ENCODE data around the gene SH3RF3.

The SH3RF3 gene

DNA sequence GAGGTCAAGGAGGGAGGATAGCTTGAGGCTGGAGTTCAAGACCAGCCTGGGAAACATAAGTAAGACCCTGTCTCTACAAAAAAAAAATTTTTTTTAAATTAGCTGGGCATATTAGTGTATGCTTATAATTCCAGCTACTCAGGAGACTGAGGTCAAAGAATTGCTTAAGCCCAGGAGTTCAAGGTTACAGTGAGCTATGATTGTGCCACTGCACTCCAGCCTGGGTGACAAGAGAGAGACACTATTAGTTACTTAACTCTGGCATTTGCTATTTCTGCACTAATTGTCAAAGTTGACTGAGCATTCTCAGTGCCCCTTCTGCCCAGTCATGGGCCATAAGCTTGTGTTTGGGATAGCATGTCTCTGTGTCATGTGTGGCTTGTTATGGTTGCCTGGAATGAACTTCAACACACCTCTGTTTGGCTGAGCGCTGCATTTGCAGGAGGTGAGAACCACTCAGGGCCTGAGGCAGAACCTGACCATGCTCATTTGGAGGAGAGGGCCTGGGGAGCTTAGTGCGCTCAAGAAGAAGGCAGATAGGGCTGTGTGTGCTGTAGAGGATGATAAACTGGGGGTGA is 77.7 kb downstream of the SH3RF3 start:
- Histone ChIP-seq H3K27ac (no peak overlapping the region), H3K4me3 (no peak overlapping the region)
- DNase-seq (ENCODE audit: low spot score) = no peak
- TF ChIP-seq, protein P1, sequence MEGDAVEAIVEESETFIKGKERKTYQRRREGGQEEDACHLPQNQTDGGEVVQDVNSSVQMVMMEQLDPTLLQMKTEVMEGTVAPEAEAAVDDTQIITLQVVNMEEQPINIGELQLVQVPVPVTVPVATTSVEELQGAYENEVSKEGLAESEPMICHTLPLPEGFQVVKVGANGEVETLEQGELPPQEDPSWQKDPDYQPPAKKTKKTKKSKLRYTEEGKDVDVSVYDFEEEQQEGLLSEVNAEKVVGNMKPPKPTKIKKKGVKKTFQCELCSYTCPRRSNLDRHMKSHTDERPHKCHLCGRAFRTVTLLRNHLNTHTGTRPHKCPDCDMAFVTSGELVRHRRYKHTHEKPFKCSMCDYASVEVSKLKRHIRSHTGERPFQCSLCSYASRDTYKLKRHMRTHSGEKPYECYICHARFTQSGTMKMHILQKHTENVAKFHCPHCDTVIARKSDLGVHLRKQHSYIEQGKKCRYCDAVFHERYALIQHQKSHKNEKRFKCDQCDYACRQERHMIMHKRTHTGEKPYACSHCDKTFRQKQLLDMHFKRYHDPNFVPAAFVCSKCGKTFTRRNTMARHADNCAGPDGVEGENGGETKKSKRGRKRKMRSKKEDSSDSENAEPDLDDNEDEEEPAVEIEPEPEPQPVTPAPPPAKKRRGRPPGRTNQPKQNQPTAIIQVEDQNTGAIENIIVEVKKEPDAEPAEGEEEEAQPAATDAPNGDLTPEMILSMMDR (IDR thresholded peaks at IDR 0.05) = no peak

DNA sequence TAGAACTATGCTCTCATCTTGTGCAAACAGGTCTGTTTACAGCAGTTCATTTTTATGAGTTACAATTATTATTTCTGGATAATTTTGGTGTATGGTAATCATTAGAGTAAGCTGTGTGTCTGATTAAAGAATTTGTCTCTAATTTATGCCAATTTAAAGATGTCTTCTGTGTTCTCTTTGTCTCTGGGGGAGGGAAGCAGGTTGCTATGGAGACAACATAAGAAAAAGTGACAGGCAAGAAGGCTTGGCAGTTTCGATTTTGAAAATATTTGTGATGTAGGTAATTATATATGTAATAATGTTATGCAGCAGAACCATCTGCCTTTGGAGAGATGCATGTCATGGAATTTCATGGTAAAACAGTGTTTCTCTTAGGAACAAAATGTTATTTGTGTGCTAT is 78.2 kb downstream of the SH3RF3 start:
- Histone ChIP-seq H3K27ac (no peak overlapping the region), H3K4me3 (no peak overlapping the region)
- DNase-seq (ENCODE audit: low spot score) = no peak
- TF ChIP-seq, protein P1 (IDR thresholded peaks at IDR 0.05) = no peak

DNA sequence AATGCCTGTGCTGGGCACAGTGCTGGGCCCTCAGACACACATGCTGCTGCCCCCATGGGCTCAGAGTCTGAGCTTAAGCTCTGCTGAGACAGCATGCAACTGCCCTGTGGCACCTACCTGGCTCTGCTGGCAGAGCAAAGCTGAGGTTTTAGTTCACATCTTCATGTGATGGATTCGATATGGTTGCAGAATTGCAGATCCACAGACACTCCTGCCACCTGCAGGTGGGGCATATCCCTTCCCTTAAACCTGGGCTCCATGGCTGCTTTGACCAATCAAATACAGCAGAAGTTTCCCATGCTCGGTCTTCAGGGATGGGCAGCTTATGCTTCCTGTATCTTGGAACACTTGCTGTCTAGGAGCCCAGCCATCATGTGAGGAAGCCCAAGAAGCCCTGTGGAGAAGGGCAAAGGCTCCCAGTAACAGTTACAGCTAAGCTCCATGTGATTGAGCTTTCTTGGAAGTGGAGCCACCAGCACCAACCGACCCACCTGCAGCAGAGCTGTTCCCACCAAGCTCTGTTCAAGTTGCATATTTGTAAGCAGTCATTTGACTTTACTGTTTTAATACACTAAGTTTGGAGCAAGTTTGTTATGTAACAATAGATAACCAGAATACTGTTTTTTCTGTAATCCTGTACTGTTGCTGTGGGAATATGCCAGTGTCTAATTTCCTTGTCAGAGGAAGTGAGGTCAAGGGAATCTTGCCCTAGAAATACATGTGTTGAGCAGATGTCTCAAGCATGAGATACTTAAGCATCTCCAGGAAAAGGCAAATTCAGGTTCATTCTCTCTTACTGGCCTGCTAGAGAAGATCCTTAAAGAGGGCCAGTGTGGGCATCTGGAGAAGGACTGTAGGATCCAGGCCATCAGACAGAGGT is 79.3 kb downstream of the SH3RF3 start:
- Histone ChIP-seq H3K4me3 (no peak overlapping the region), H3K27ac (no peak overlapping the region)
- DNase-seq (ENCODE audit: low spot score) = no peak
- TF ChIP-seq, protein P1 (IDR thresholded peaks at IDR 0.05) = no peak

DNA sequence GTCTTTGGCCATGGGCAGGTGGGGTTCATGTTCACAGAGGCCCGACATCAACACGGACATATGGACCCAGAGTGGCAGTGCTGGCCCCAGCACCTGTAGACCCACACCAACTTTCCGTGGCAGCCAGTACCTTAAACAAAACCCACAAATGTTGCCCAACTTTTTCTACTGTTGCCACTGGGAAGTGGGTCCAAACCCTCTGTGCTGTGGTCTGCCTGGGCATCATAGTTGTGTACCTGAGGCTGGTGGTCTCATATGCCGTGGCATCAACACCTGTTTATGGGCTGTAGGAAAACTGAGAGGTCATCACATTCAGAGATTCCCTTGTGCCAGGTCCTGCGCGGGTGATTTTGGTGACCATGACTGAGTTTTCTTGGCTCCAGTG is 79.9 kb downstream of the SH3RF3 start:
- Histone ChIP-seq H3K27ac (peak overlapping the region in 1 of 2 donors; percentile 56), H3K4me3 (no peak overlapping the region)
- no peak for DNase-seq (ENCODE audit: low spot score)
- TF ChIP-seq, protein P1 (IDR thresholded peaks at IDR 0.05) = no peak

DNA sequence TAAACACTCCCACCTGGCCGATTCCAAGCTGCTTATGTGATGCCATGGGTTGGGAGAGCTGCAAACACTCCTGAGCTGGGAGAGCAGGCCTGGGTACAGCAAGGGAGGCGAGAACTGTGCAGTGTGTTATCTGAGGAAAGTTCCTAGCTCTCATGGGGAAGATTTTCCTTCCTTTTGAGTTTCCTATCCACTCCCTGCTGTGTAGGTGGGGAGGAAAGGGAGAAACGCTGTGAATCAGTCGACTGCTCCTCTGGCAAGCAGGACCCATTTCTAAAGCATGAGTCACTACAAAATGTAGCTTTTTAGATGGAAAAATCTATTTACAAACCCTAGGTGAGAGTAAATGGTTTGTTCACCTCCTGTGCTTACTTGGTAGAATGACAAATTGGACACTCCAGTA is 80.4 kb downstream of the SH3RF3 start:
- DNase-seq (ENCODE audit: low spot score) = no peak
- TF ChIP-seq, protein P1 (IDR thresholded peaks at IDR 0.05) = no peak
- H3K4me3 ChIP-seq = no peak overlapping the region
- H3K27ac ChIP-seq = peak overlapping the region in 1 of 2 donors; percentile 56

DNA sequence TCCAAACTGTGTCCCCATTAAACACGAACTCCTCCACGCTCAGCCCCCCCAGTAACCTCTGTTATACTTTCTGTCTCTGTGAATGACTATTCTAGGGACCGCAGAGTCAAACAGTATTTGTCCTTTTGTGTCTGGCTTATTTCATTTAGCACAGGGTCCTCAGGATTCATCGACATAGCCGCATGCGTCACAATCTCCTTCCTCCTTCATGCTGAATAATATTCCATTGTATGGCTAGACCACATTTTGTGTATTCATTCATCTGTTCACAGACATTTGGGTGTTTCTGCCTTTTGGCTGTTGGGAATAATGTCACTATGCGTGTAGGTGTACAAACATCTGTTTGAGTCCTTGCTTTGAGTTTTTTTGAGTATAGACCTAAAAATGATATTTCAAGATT is 80.9 kb downstream of the SH3RF3 start:
- Histone ChIP-seq H3K27ac (no peak overlapping the region), H3K4me3 (no peak overlapping the region)
- no peak for DNase-seq (ENCODE audit: low spot score)
- TF ChIP-seq, protein P1 (IDR thresholded peaks at IDR 0.05) = no peak
